ENCODE data around the gene RSKR. TPM values are rescaled to one million over a fixed set of nuclear protein-coding genes. Genes with fewer than 3 reads are reported as not detected.
A peak's percentile ranks its signal among the peaks of the same experiment; 100 is the strongest.

RSKR gene
- total RNA-seq, 1 experiment from 2014 or later: 35.1 TPM

- TF ChIP-seq CTCF (IDR thresholded peaks at IDR 0.05; ENCODE audit: unreplicated experiment): no peak
- no peaks in the 10 kb centered on the region for H3K27me3 Mint-ChIP-seq (ENCODE audit: unreplicated experiment)
Measured at GRCh38 chr17:28571361-28572122, 42.4 kb downstream of the RSKR start, which contains the start of gene PIGS. Gene PIGS, minus strand, starts transcription at chr17:28571524. Its CDS starts 28 bp downstream, at chr17:28571496.

GRCh38 chr17:28570716-28571360 lies 43.1 kb downstream of the RSKR start:
- H3K27ac Mint-ChIP-seq (ENCODE audit: unreplicated experiment): peak overlapping the region; percentile 83
- CTCF ChIA-PET: interaction anchor here (0.6 kb wide), 1 partner anchor 39 kb away, joined by 7 read pairs; no protein-coding TSS in a partner anchor
- peaks cover 29% of the 10 kb centered on the region for H3K36me3 Mint-ChIP-seq (ENCODE audit: insufficient read depth, unreplicated experiment)

More at GRCh38 chr17:28571361-28572122, 42.4 kb downstream of the RSKR start, which contains the start of gene PIGS:
- DNase-seq: peak; percentile 95
- Mint-ChIP-seq H3K9me3 (ENCODE audit: low read depth, unreplicated experiment) (no peaks in the 10 kb centered on the region), H3K36me3 (ENCODE audit: insufficient read depth, unreplicated experiment) (peaks cover 29% of the 10 kb centered on the region), H3K4me1 (ENCODE audit: low read depth, unreplicated experiment) (peaks cover 30% of the 10 kb centered on the region), H3K27ac (ENCODE audit: unreplicated experiment) (peak within 1 kb of the TSS; percentile 83), H3K4me3 (ENCODE audit: low read depth, unreplicated experiment) (peak within 1 kb of the TSS; percentile 90)
- intact Hi-C loops (cut with micrococcal nuclease; ENCODE audit: unreplicated experiment): no loop called here
- CTCF ChIA-PET: interaction anchor here (0.6 to 0.7 kb wide), 2 partner anchors 38 to 112 kb away, joined by 3 to 7 read pairs; no protein-coding TSS in a partner anchor
- BruUV-seq (replicated peaks): no TSS peak

GRCh38 chr17:28569446-28569845 lies 44.5 kb downstream of the RSKR start:
- Mint-ChIP-seq H3K36me3 (ENCODE audit: insufficient read depth, unreplicated experiment) (peaks cover 29% of the 10 kb centered on the region), H3K27me3 (ENCODE audit: unreplicated experiment) (no peaks in the 10 kb centered on the region), H3K9me3 (ENCODE audit: low read depth, unreplicated experiment) (no peaks in the 10 kb centered on the region), H3K4me1 (ENCODE audit: low read depth, unreplicated experiment) (peaks cover 30% of the 10 kb centered on the region), H3K4me3 (ENCODE audit: low read depth, unreplicated experiment) (no peak overlapping the region), H3K27ac (ENCODE audit: unreplicated experiment) (no peak overlapping the region)
- TF ChIP-seq CTCF (IDR thresholded peaks at IDR 0.05; ENCODE audit: unreplicated experiment): no peak
- TSS peak; percentile 54 for BruUV-seq (replicated peaks)
- no peak for DNase-seq
- CTCF ChIA-PET: interaction anchor here (0.5 to 1.0 kb wide), 3 partner anchors 18 to 1159 kb away, joined by 3 to 5 read pairs (median 3); no protein-coding TSS in a partner anchor
- intact Hi-C loops (cut with micrococcal nuclease; ENCODE audit: unreplicated experiment): no loop called here

More at GRCh38 chr17:28570716-28571360, 43.1 kb downstream of the RSKR start:
- BruUV-seq (replicated peaks): no TSS peak
- no peak for TF ChIP-seq CTCF (IDR thresholded peaks at IDR 0.05; ENCODE audit: unreplicated experiment)
- H3K27me3 Mint-ChIP-seq (ENCODE audit: unreplicated experiment): no peaks in the 10 kb centered on the region
- peak; percentile 17 for DNase-seq
- intact Hi-C loops (cut with micrococcal nuclease; ENCODE audit: unreplicated experiment): no loop called here
- H3K4me3 Mint-ChIP-seq (ENCODE audit: low read depth, unreplicated experiment): peak overlapping the region; percentile 90
- H3K9me3 Mint-ChIP-seq (ENCODE audit: low read depth, unreplicated experiment): no peaks in the 10 kb centered on the region
- peaks cover 30% of the 10 kb centered on the region for H3K4me1 Mint-ChIP-seq (ENCODE audit: low read depth, unreplicated experiment)

GRCh38 chr17:28567604-28568003 lies 46.4 kb downstream of the RSKR start:
- no TSS peak for BruUV-seq (replicated peaks)
- no peak for DNase-seq
- CTCF ChIA-PET: interaction anchor here (0.6 kb wide), 1 partner anchor 24 kb away, joined by 7 read pairs; no protein-coding TSS in a partner anchor

More at GRCh38 chr17:28567604-28568003, 46.4 kb downstream of the RSKR start:
- Mint-ChIP-seq H3K27me3 (ENCODE audit: unreplicated experiment) (no peaks in the 10 kb centered on the region), H3K4me3 (ENCODE audit: low read depth, unreplicated experiment) (no peak overlapping the region), H3K4me1 (ENCODE audit: low read depth, unreplicated experiment) (peaks cover 36% of the 10 kb centered on the region), H3K36me3 (ENCODE audit: insufficient read depth, unreplicated experiment) (peaks cover 40% of the 10 kb centered on the region), H3K9me3 (ENCODE audit: low read depth, unreplicated experiment) (no peaks in the 10 kb centered on the region), H3K27ac (ENCODE audit: unreplicated experiment) (peak overlapping the region; percentile 34)
- TF ChIP-seq CTCF (IDR thresholded peaks at IDR 0.05; ENCODE audit: unreplicated experiment): no peak
- intact Hi-C loops (cut with micrococcal nuclease; ENCODE audit: unreplicated experiment): no loop called here
